Fibroblast of lung (primary cell): ENCODE data around the gene S1PR5.

Experiments
- EZH2 ChIP-seq: IDR thresholded peaks from 2 replicates; pipeline ENCODE4 v1.5.1; 2012; ENCODE audit warnings: low read length, control low read depth, mild to moderate bottlenecking; ENCODE audit errors: missing control alignments
- TF ChIP-seq, protein P1 (sequence below), 2 donors: IDR thresholded peaks in 1 of 2; conservative IDR thresholded peaks in 1 of 2; 1 replicate in 1 of 2; 2 replicates in 1 of 2; pipeline ENCODE4 v1.5.1; 2011 to 2012; ENCODE audit warnings: low read length in 2 of 2, control low read depth in 1 of 2, inconsistent platforms in 1 of 2, low read depth in 1 of 2, mild to moderate bottlenecking in 1 of 2

DNA sequence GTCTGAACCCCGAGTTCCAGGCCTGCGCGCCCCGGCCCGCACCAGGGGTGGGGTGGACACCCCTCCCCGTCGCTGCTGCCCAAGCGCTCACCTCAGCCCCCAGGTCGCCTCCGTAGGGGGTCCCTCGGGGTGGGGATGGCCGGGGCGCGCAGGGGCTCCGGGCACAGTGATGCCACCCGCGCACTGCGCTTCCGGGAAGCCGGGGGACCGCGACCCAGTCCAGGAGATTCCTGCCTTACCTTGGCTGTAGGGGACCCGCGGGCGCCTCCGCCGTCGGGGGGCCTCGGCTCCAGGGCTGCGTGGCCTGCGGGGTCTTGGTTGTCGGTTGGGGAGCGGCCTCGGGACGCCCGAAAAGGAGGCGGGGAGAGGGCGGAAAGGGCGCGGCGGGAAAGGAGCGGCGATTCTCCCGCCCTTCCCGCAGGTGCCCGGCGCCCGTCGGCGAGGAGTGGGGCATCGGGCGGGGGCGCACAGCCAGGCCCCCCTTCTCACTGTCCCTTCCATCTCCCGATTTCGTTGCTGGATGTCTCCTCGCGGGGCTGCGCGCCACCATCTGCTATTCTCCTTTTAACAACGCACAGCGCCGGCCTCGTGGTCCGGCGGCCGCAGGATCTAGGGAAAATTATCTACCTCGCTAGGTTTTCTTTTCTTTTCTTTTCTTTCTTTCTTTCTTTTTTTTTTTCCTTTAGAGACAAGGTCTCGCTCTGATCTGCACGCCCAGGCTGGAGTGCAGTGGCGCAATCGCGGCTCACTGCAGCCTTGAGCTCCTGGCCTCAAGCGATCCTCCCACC is 14.1 kb downstream of the S1PR5 start, which contains the start of gene KEAP1:
- TF ChIP-seq, protein P1, sequence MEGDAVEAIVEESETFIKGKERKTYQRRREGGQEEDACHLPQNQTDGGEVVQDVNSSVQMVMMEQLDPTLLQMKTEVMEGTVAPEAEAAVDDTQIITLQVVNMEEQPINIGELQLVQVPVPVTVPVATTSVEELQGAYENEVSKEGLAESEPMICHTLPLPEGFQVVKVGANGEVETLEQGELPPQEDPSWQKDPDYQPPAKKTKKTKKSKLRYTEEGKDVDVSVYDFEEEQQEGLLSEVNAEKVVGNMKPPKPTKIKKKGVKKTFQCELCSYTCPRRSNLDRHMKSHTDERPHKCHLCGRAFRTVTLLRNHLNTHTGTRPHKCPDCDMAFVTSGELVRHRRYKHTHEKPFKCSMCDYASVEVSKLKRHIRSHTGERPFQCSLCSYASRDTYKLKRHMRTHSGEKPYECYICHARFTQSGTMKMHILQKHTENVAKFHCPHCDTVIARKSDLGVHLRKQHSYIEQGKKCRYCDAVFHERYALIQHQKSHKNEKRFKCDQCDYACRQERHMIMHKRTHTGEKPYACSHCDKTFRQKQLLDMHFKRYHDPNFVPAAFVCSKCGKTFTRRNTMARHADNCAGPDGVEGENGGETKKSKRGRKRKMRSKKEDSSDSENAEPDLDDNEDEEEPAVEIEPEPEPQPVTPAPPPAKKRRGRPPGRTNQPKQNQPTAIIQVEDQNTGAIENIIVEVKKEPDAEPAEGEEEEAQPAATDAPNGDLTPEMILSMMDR (conservative IDR thresholded peaks at IDR 0.05 in 1 of 2, IDR thresholded peaks at IDR 0.05 in 1 of 2; ENCODE audit: low read depth in 1 of 2, low read length in 2 of 2), result no peak
- TF ChIP-seq EZH2, result no peak
